Jurkat, Clone E6-1 (cell line): ENCODE data around the gene ADAP1.

Experiments
- DNase-seq: peaks from one replicate; pipeline ENCODE4 v3.0.0-alpha.2; 2011; ENCODE audit warnings: low read depth, low spot score
- H3K4me3 ChIP-seq: 2 replicates; pipeline ENCODE4 v1.5.1; 2011; ENCODE audit warnings: mild to moderate bottlenecking, low read length, control low read depth, moderate library complexity

ADAP1 gene

GRCh38 chr7:990933-991728, 36.7 kb upstream of the ADAP1 start:
- DNase-seq, result no peak
- H3K4me3 ChIP-seq, result no peak overlapping the region

- no peak for DNase-seq
Measured at GRCh38 chr7:990352-990932, 36.0 kb upstream of the ADAP1 start.

GRCh38 chr7:988963-989529, 34.6 kb upstream of the ADAP1 start:
- no peak overlapping the region for H3K4me3 ChIP-seq
- DNase-seq, result no peak

More at GRCh38 chr7:990352-990932, 36.0 kb upstream of the ADAP1 start:
- no peak overlapping the region for H3K4me3 ChIP-seq

- no peak overlapping the region for H3K4me3 ChIP-seq
- no peak for DNase-seq
Measured at GRCh38 chr7:988426-988911, 34.0 kb upstream of the ADAP1 start.

- no peak for DNase-seq
- no peak overlapping the region for H3K4me3 ChIP-seq
Measured at GRCh38 chr7:987909-988308, 33.4 kb upstream of the ADAP1 start.

GRCh38 chr7:986766-987751, 32.6 kb upstream of the ADAP1 start:
- no peak overlapping the region for H3K4me3 ChIP-seq
- no peak for DNase-seq

GRCh38 chr7:985915-986741, 31.6 kb upstream of the ADAP1 start:
- no peak for DNase-seq
- no peak overlapping the region for H3K4me3 ChIP-seq

GRCh38 chr7:985127-985416, 30.6 kb upstream of the ADAP1 start:
- DNase-seq, result no peak
- no peak overlapping the region for H3K4me3 ChIP-seq

- H3K4me3 ChIP-seq, result no peak overlapping the region
- no peak for DNase-seq
Measured at GRCh38 chr7:984361-985126, 30.1 kb upstream of the ADAP1 start.

GRCh38 chr7:983616-984071, 29.2 kb upstream of the ADAP1 start:
- DNase-seq, result no peak
- no peak overlapping the region for H3K4me3 ChIP-seq

- H3K4me3 ChIP-seq, result no peak within 1 kb of the TSS
- no peak for DNase-seq
Measured at GRCh38 chr7:983004-983615, 28.6 kb upstream of the ADAP1 start, which contains the start of gene CYP2W1. CYP2W1 (plus strand) TSS chr7:983181; CDS start chr7:983212, 31 bp downstream.

GRCh38 chr7:982511-983003, 28.1 kb upstream of the ADAP1 start:
- no peak for DNase-seq
- no peak overlapping the region for H3K4me3 ChIP-seq

- no peak for DNase-seq
Measured at GRCh38 chr7:981793-982510, 27.5 kb upstream of the ADAP1 start.

GRCh38 chr7:979886-980571, 25.5 kb upstream of the ADAP1 start:
- no peak for DNase-seq
- no peak overlapping the region for H3K4me3 ChIP-seq

More at GRCh38 chr7:981793-982510, 27.5 kb upstream of the ADAP1 start:
- no peak overlapping the region for H3K4me3 ChIP-seq

- no peak overlapping the region for H3K4me3 ChIP-seq
Measured at GRCh38 chr7:979151-979550, 24.7 kb upstream of the ADAP1 start.

More at GRCh38 chr7:979151-979550, 24.7 kb upstream of the ADAP1 start:
- DNase-seq, result no peak
